SK-N-SH treated with all-trans-retinoic acid at 6 μM for 48 hours (cell line): Measurements from ENCODE around the gene SNRNP48.

Experiments
- ATAC-seq: fragments of 200-7000 bp; cut with Tn5 transposase; 3 replicates; pipeline ENCODE4 v1.9.1; 2020; ENCODE audit warnings: mild to moderate bottlenecking, moderate library complexity
- ARNTL ChIP-seq: fragments of 450-650 bp; formaldehyde crosslinking; IDR thresholded peaks from 2 replicates; pipeline ENCODE4 v1.5.0; 2020; ENCODE audit warnings: low read depth, mild to moderate bottlenecking, moderate library complexity, borderline replicate concordance
- BACH2 ChIP-seq: fragments of 250-450 bp; sonication (Bioruptor Pico); IDR thresholded peaks from 2 replicates; pipeline ENCODE4 v1.9.0; 2021; ENCODE audit warnings: mild to moderate bottlenecking, borderline replicate concordance
- CSDC2 ChIP-seq: fragments of 250-450 bp; sonication (Bioruptor Pico); IDR thresholded peaks from 2 replicates; pipeline ENCODE4 v1.5.0; 2020; ENCODE audit warnings: mild to moderate bottlenecking, moderate library complexity
- ESRRG ChIP-seq: fragments of 250-450 bp; sonication (Bioruptor Pico); IDR thresholded peaks from 2 replicates; pipeline ENCODE4 v1.6.1; 2021; ENCODE audit warnings: mild to moderate bottlenecking
- GLIS3 ChIP-seq: fragments of 250-450 bp; sonication (Bioruptor Pico); IDR thresholded peaks from 2 replicates; pipeline ENCODE4 v1.5.0; 2020; ENCODE audit warnings: mild to moderate bottlenecking, moderate library complexity
- OSR1 ChIP-seq: fragments of 250-450 bp; sonication (Bioruptor Pico); IDR thresholded peaks from 2 replicates; pipeline ENCODE4 v1.8.0; 2022; ENCODE audit warnings: moderate library complexity, mild to moderate bottlenecking, inconsistent platforms
- PATZ1 ChIP-seq: fragments of 250-450 bp; sonication (Bioruptor Pico); IDR thresholded peaks from 2 replicates; pipeline ENCODE4 v1.8.0; 2020; ENCODE audit warnings: mild to moderate bottlenecking, moderate library complexity, borderline replicate concordance
- SNAI2 ChIP-seq: fragments of 250-450 bp; sonication (Bioruptor Pico); IDR thresholded peaks from 2 replicates; pipeline ENCODE4 v1.5.0; 2020; ENCODE audit warnings: mild to moderate bottlenecking, moderate library complexity
- TCF4 ChIP-seq: fragments of 250-450 bp; sonication (Bioruptor Pico); IDR thresholded peaks from 2 replicates; pipeline ENCODE4 v1.8.0; 2021; ENCODE audit warnings: mild to moderate bottlenecking, moderate library complexity, borderline replicate concordance
- TSHZ2 ChIP-seq: fragments of 250-450 bp; sonication (Bioruptor Pico); IDR thresholded peaks from 2 replicates; pipeline ENCODE4 v1.5.0; 2020; ENCODE audit warnings: mild to moderate bottlenecking, moderate library complexity
- ZC3H10 ChIP-seq: fragments of 250-450 bp; sonication (Bioruptor Pico); IDR thresholded peaks from 2 replicates; pipeline ENCODE4 v1.5.1; 2021; ENCODE audit warnings: mild to moderate bottlenecking, moderate library complexity
- ZNF565 ChIP-seq: fragments of 450-650 bp; formaldehyde crosslinking; conservative IDR thresholded peaks from 2 replicates; pipeline ENCODE4 v1.5.0; 2020; ENCODE audit warnings: low read depth, mild to moderate bottlenecking, moderate library complexity
- ZNF70 ChIP-seq: fragments of 450-650 bp; formaldehyde crosslinking; IDR thresholded peaks from 2 replicates; pipeline ENCODE4 v1.5.0; 2020; ENCODE audit warnings: mild to moderate bottlenecking, moderate library complexity
- ZNF8 ChIP-seq: fragments of 450-650 bp; formaldehyde crosslinking; IDR thresholded peaks from 2 replicates; pipeline ENCODE4 v1.5.0; 2020; ENCODE audit warnings: mild to moderate bottlenecking, moderate library complexity
- TF ChIP-seq, protein P1 (sequence below): fragments of 250-450 bp; sonication (Bioruptor Pico); IDR thresholded peaks from 2 replicates; pipeline ENCODE4 v1.5.1; 2020; ENCODE audit warnings: low read depth, mild to moderate bottlenecking, moderate library complexity

The SNRNP48 gene

DNA sequence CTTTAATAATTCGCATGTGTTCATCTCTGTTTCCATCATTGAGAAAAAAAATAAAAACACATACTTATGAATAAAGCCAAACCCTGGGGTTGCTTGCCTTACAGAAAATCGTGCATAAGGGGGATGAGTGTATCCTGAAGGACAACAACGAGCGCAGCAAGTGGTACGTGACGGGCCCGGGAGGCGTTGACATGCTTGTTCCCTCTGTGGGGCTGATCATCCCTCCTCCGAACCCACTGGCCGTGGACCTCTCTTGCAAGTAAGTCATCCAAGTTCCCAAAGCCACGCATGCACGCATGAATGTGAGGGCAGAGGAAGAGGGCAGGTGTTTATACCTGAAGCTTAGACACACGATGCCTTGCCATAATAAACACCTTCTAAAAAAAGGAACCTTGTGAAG is 20.9 kb upstream of the SNRNP48 start:
- no peak for ATAC-seq
- TF ChIP-seq ZNF70 (CRISPR knock-in tag) (no peak), PATZ1 (no peak), ARNTL (no peak), BACH2 (CRISPR knock-in tag) (no peak), TCF4 (CRISPR knock-in tag) (no peak), OSR1 (CRISPR knock-in tag) (no peak)
- TF ChIP-seq, protein P1, sequence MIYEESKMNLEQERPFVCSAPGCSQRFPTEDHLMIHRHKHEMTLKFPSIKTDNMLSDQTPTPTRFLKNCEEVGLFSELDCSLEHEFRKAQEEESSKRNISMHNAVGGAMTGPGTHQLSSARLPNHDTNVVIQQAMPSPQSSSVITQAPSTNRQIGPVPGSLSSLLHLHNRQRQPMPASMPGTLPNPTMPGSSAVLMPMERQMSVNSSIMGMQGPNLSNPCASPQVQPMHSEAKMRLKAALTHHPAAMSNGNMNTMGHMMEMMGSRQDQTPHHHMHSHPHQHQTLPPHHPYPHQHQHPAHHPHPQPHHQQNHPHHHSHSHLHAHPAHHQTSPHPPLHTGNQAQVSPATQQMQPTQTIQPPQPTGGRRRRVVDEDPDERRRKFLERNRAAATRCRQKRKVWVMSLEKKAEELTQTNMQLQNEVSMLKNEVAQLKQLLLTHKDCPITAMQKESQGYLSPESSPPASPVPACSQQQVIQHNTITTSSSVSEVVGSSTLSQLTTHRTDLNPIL (CRISPR knock-in tag) = no peak

DNA sequence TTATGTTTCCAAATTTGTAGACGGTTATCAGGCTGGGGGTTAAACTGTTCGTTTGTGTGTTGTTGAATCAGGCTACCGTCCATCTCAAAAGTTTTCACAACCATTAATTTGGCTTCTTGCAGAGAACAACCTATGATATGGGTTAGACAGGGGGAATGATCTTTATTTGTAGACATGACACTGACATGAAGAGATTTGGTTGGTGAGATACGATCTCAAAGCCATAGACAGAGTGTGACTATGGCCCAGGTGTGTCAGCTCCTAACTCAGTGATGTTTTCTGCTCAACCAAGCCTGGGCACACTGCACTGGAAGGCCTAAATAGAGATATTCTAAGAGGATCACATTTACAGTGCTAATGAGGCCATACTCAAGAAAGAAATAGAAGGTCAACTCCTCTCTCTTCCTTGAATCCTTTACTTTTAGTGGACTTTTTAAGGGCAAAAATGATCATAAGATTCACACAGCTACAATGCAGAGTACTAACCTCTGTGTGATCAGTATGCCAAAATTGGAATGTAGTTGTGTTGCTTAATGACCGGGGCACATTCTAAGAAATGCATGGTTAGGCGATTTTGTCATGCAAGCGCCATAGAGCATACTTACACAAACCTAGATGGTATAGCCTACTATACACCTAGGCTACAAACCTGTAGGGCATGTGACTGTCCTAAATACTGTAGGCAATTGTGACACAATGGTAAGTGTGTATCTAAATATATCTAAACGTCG is 17.6 kb upstream of the SNRNP48 start:
- ATAC-seq = no peak
- TF ChIP-seq OSR1 (CRISPR knock-in tag) = no peak
- TF ChIP-seq SNAI2 = no peak
- TF ChIP-seq ZNF70 (CRISPR knock-in tag) = no peak
- no peak for TF ChIP-seq TSHZ2
- TF ChIP-seq PATZ1 = no peak
- no peak for TF ChIP-seq ESRRG (CRISPR knock-in tag)
- TF ChIP-seq CSDC2 (CRISPR knock-in tag) = no peak
- no peak for TF ChIP-seq BACH2 (CRISPR knock-in tag)
- TF ChIP-seq ZNF8 (CRISPR knock-in tag) = no peak
- TF ChIP-seq ZNF565 (CRISPR knock-in tag) = no peak

GRCh38 chr6:7574500-7574899 is 15.5 kb upstream of the SNRNP48 start:
- TF ChIP-seq TCF4 (CRISPR knock-in tag) (no peak), BACH2 (CRISPR knock-in tag) (no peak), GLIS3 (no peak), TSHZ2 (no peak), SNAI2 (no peak), ARNTL (no peak), PATZ1 (no peak), ZC3H10 (CRISPR knock-in tag) (no peak)
- no peak for ATAC-seq
